Activated naive CD4-positive, alpha-beta T cell treated with anti-CD3 and anti-CD28 coated beads for 36 hours (primary cell): ENCODE data around the gene RNF141. TPM values are rescaled to one million over a fixed set of nuclear protein-coding genes. Genes with fewer than 3 reads are reported as not detected.

Experiments
- CTCF ChIA-PET: fragments of 350-600 bp; sonication (Branson Sonifier 250); formaldehyde crosslinking; loops from one replicate; lab custom pipeline; 2021; ENCODE audit warnings: antibody characterized with exemption; lab: Charles Lee
- DNase-seq: peaks from one replicate; pipeline ENCODE4 v3.0.0-alpha.2; 2020
- H3K27ac Mint-ChIP-seq: one replicate; pipeline ENCODE4 v1.8.0; 2021; ENCODE audit warnings: mild to moderate bottlenecking, mixed read lengths
- H3K27me3 Mint-ChIP-seq: one replicate; pipeline ENCODE4 v1.8.0; 2021; ENCODE audit warnings: low read depth, mixed read lengths
- H3K36me3 Mint-ChIP-seq: one replicate; pipeline ENCODE4 v1.8.0; 2021; ENCODE audit warnings: low read depth, mixed read lengths
- H3K4me1 Mint-ChIP-seq: one replicate; pipeline ENCODE4 v1.8.0; 2021; ENCODE audit warnings: low read depth, mixed read lengths
- H3K4me3 Mint-ChIP-seq: one replicate; pipeline ENCODE4 v1.8.0; 2021; ENCODE audit warnings: mild to moderate bottlenecking, moderate library complexity, mixed read lengths
- H3K9me3 Mint-ChIP-seq: one replicate; pipeline ENCODE4 v1.8.0; 2021; ENCODE audit warnings: mixed read lengths
- intact Hi-C: fragments of 100-400 bp; cut with micrococcal nuclease; formaldehyde crosslinking; loops from one replicate; pipeline ENCODE4 v1.15.1; 2023
- total RNA-seq, 2 experiments: library from RNA; stranded (reverse); gene quantifications; one replicate each; pipeline ENCODE4 v1.2.3, GENCODE V29; 2021

RNF141 gene
- total RNA-seq, 2 experiments from 2014 or later = 20.9 to 21.8 TPM

GRCh38 chr11:10518123-10518522, 22.9 kb downstream of the RNF141 start:
- Mint-ChIP-seq H3K27ac (no peak overlapping the region), H3K36me3 (peaks cover 10% of the 10 kb centered on the region), H3K4me3 (no peak overlapping the region), H3K9me3 (no peaks in the 10 kb centered on the region), H3K27me3 (no peaks in the 10 kb centered on the region), H3K4me1 (no peaks in the 10 kb centered on the region)
- CTCF ChIA-PET = no interaction called here
- intact Hi-C loops = no loop called here
- DNase-seq = no peak

DNA sequence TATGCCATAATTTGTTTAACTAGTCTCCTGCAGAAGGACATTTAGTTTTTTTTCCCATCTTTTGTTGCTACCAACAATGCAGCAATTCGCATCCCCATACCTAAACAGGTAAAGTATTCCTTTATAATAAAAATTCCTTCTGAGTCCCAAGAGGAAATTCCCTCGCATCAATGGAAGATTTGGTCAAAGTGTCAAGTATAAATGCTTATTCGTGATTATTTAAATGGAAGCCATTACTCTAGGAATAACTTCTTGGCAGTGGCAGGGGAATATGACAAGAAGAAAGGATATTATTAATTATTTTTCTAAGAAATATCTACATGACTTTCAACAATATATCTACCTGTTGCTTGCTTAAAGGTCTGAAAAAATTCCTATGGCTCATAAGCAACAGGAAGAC, 25.6 kb downstream of the RNF141 start:
- DNase-seq = no peak
- CTCF ChIA-PET = interaction anchor here (1.4 to 2.0 kb wide), 2 partner anchors 26 to 221 kb away, joined by 3 to 8 read pairs; no protein-coding TSS in a partner anchor
- H3K27me3 Mint-ChIP-seq = no peaks in the 10 kb centered on the region
- peaks cover 6% of the 10 kb centered on the region for H3K36me3 Mint-ChIP-seq
- intact Hi-C loops = no loop called here
- H3K4me1 Mint-ChIP-seq = no peaks in the 10 kb centered on the region
- H3K9me3 Mint-ChIP-seq = no peaks in the 10 kb centered on the region
- H3K4me3 Mint-ChIP-seq = no peak overlapping the region
- no peak overlapping the region for H3K27ac Mint-ChIP-seq

GRCh38 chr11:10514709-10515108, 26.3 kb downstream of the RNF141 start:
- DNase-seq = no peak
- Mint-ChIP-seq H3K4me3 (no peak overlapping the region), H3K36me3 (peaks cover 6% of the 10 kb centered on the region), H3K27ac (no peak overlapping the region), H3K4me1 (no peaks in the 10 kb centered on the region), H3K9me3 (no peaks in the 10 kb centered on the region), H3K27me3 (no peaks in the 10 kb centered on the region)
- CTCF ChIA-PET = interaction anchor here (0.6 to 1.4 kb wide), 2 partner anchors 35 to 222 kb away, joined by 3 read pairs; no protein-coding TSS in a partner anchor
- intact Hi-C loops = loop anchor here (5.0 kb wide), 1 partner anchor 138 kb away; no protein-coding TSS in a partner anchor

GRCh38 chr11:10514202-10514601, 26.8 kb downstream of the RNF141 start:
- DNase-seq = no peak
- Mint-ChIP-seq H3K27ac (no peak overlapping the region), H3K4me1 (no peaks in the 10 kb centered on the region), H3K4me3 (no peak overlapping the region), H3K9me3 (no peaks in the 10 kb centered on the region), H3K36me3 (peaks cover 6% of the 10 kb centered on the region), H3K27me3 (no peaks in the 10 kb centered on the region)
- intact Hi-C loops = loop anchor here (5.0 kb wide), 1 partner anchor 138 kb away; no protein-coding TSS in a partner anchor
- CTCF ChIA-PET = interaction anchor here (0.6 kb wide), 1 partner anchor 34 kb away, joined by 3 read pairs; no protein-coding TSS in a partner anchor

GRCh38 chr11:10511181-10511621, 29.8 kb downstream of the RNF141 start:
- DNase-seq = no peak
- Mint-ChIP-seq H3K36me3 (peaks cover 1% of the 10 kb centered on the region), H3K27ac (no peak overlapping the region), H3K4me1 (no peaks in the 10 kb centered on the region), H3K27me3 (no peaks in the 10 kb centered on the region), H3K9me3 (no peaks in the 10 kb centered on the region), H3K4me3 (no peak overlapping the region)
- intact Hi-C loops = loop anchor here (5.0 kb wide), 1 partner anchor 141 kb away; no protein-coding TSS in a partner anchor
- CTCF ChIA-PET = interaction anchor here (0.9 kb wide), 1 partner anchor 142 kb away, joined by 4 read pairs; no protein-coding TSS in a partner anchor

DNA sequence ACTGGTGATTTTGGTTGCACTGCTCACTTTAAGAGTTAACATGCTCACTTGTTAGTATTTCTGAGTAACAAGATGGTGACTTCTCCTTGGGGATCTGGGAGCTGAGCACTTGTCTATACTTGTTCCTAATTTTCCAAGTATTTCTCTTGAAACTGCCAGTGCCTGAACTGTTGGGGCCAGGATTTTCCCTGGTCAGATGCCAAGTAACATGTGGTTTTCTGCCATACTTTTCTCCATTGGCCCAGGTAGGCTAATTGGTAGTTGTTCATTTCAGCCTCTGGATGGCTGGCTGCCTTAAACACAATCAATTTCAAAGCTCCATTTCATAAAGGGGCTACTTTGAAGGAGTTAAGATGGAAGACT, 35.0 kb downstream of the RNF141 start:
- H3K4me3 Mint-ChIP-seq = no peak overlapping the region
- CTCF ChIA-PET = interaction anchor here (0.9 kb wide), 1 partner anchor 36 kb away, joined by 3 read pairs; the partner anchor contains the start of gene RNF141
- no peaks in the 10 kb centered on the region for H3K27me3 Mint-ChIP-seq
- DNase-seq = no peak
- H3K4me1 Mint-ChIP-seq = no peaks in the 10 kb centered on the region
- H3K27ac Mint-ChIP-seq = no peak overlapping the region
- peaks cover 5% of the 10 kb centered on the region for H3K36me3 Mint-ChIP-seq
- intact Hi-C loops = no loop called here
- no peaks in the 10 kb centered on the region for H3K9me3 Mint-ChIP-seq

GRCh38 chr11:10505278-10506007, 35.5 kb downstream of the RNF141 start:
- peaks cover 5% of the 10 kb centered on the region for H3K36me3 Mint-ChIP-seq
- H3K4me3 Mint-ChIP-seq = no peak overlapping the region
- no peaks in the 10 kb centered on the region for H3K9me3 Mint-ChIP-seq
- intact Hi-C loops = no loop called here
- no peaks in the 10 kb centered on the region for H3K27me3 Mint-ChIP-seq
- no peak overlapping the region for H3K27ac Mint-ChIP-seq
- no peaks in the 10 kb centered on the region for H3K4me1 Mint-ChIP-seq
- CTCF ChIA-PET = interaction anchor here (0.9 kb wide), 1 partner anchor 36 kb away, joined by 3 read pairs; the partner anchor contains the start of gene RNF141
- DNase-seq = no peak

GRCh38 chr11:10504490-10504889, 36.5 kb downstream of the RNF141 start:
- Mint-ChIP-seq H3K27me3 (no peaks in the 10 kb centered on the region), H3K4me1 (no peaks in the 10 kb centered on the region), H3K36me3 (peaks cover 7% of the 10 kb centered on the region), H3K27ac (no peak overlapping the region), H3K9me3 (no peaks in the 10 kb centered on the region), H3K4me3 (no peak overlapping the region)
- CTCF ChIA-PET = no interaction called here
- intact Hi-C loops = no loop called here
- DNase-seq = no peak

DNA sequence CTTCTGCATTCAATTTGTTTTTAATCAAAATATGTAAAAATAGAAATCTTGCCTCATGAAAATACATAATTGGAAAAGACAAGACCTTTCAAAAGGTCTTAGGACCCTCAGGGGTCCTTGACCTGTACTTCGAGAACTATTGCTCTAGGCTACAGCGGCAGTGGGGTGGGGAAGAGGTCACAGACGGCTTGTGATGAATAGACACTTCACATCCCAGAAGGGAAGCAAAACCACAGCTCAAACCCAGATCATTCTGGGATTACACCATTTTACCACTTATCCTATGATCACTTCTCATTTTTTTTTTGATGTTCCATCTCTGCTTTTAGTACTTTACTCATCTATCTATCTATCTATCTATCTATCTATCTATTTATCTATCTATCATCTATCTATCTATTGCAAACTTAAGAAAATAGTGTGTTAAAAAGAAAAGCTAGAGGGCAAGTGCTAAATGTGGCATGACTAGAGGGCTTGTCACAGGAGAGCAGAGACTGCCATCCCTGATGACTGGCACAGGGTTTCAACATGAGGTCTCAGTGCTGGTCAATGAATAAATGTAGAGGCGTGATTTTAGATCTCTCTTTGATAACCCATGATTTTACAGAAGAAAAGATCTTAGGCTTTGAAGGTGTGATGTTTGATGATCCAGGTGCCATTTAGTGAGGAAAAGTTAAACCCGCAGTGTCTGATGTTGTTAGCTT, 37.1 kb downstream of the RNF141 start:
- DNase-seq = no peak
- no peaks in the 10 kb centered on the region for H3K9me3 Mint-ChIP-seq
- no peaks in the 10 kb centered on the region for H3K27me3 Mint-ChIP-seq
- H3K36me3 Mint-ChIP-seq = peaks cover 7% of the 10 kb centered on the region
- H3K4me3 Mint-ChIP-seq = no peak overlapping the region
- H3K27ac Mint-ChIP-seq = no peak overlapping the region
- intact Hi-C loops = no loop called here
- H3K4me1 Mint-ChIP-seq = no peaks in the 10 kb centered on the region
- CTCF ChIA-PET = no interaction called here

- CTCF ChIA-PET = no interaction called here
- Mint-ChIP-seq H3K4me1 (no peaks in the 10 kb centered on the region), H3K36me3 (peaks cover 7% of the 10 kb centered on the region), H3K4me3 (no peak overlapping the region), H3K27me3 (no peaks in the 10 kb centered on the region), H3K27ac (no peak overlapping the region), H3K9me3 (no peaks in the 10 kb centered on the region)
- intact Hi-C loops = no loop called here
- no peak for DNase-seq
Observed at GRCh38 chr11:10503221-10503620, 37.8 kb downstream of the RNF141 start.

DNA sequence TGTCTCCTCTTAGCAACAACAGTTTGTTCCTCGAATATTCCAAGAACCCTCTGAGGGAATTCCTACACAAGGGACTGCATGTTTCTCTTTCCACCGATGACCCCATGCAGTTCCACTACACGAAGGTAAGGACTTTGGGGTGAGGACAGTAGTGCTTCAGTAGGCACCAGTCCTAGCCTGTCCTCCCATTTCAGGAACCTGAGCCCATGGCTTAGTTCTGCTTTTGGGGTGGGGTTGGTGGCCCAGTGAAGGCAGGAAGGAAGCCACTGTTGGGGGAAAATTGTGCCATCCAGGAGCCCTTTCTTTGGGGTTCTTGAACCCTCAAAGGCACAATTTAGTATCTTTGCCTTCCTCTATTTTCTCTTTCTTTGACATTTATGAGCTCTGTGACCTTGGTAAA, 38.2 kb downstream of the RNF141 start:
- H3K9me3 Mint-ChIP-seq = no peaks in the 10 kb centered on the region
- DNase-seq = no peak
- intact Hi-C loops = no loop called here
- peaks cover 7% of the 10 kb centered on the region for H3K36me3 Mint-ChIP-seq
- no peak overlapping the region for H3K27ac Mint-ChIP-seq
- no peak overlapping the region for H3K4me3 Mint-ChIP-seq
- CTCF ChIA-PET = no interaction called here
- H3K4me1 Mint-ChIP-seq = no peaks in the 10 kb centered on the region
- no peaks in the 10 kb centered on the region for H3K27me3 Mint-ChIP-seq

GRCh38 chr11:10502065-10502680, 38.8 kb downstream of the RNF141 start:
- Mint-ChIP-seq H3K27me3 (no peaks in the 10 kb centered on the region), H3K27ac (no peak overlapping the region), H3K36me3 (peaks cover 7% of the 10 kb centered on the region), H3K4me1 (no peaks in the 10 kb centered on the region), H3K4me3 (no peak overlapping the region), H3K9me3 (no peaks in the 10 kb centered on the region)
- CTCF ChIA-PET = no interaction called here
- intact Hi-C loops = no loop called here
- DNase-seq = no peak
